GM18498 (cell line): Measurements from ENCODE around the gene FXYD7.
"Not testable (repeated sequence)": the region's sequence is repeated elsewhere in the genome, so short reads cannot be mapped to it uniquely, and the experiment has no call there.

Experiments
- ATAC-seq: cut with Tn5 transposase; IDR thresholded peaks from one replicate; pipeline ENCODE4 v1.9.1; 2021; ENCODE audit warnings: mild to moderate bottlenecking, moderate library complexity; ENCODE audit not compliant: unreplicated experiment

Gene FXYD7

GRCh38 chr19:35143231-35143715, at the start of gene FXYD7:
Gene FXYD7, plus strand, starts transcription at chr19:35143255. Its CDS starts 79 bp downstream, at chr19:35143334.
- ATAC-seq: no peak

- no peak for ATAC-seq
Measured at GRCh38 chr19:35093430-35093829, 49.6 kb upstream of the FXYD7 start.

- no peak for ATAC-seq
Measured at GRCh38 chr19:35093941-35094647, 49.0 kb upstream of the FXYD7 start.

- no peak for ATAC-seq
Measured at GRCh38 chr19:35094656-35095055, 48.4 kb upstream of the FXYD7 start.

GRCh38 chr19:35095667-35096368, 47.2 kb upstream of the FXYD7 start:
- ATAC-seq: no peak

GRCh38 chr19:35098413-35099049, 44.5 kb upstream of the FXYD7 start:
- ATAC-seq: no peak

- ATAC-seq: no peak
Measured at GRCh38 chr19:35099155-35099896, 43.7 kb upstream of the FXYD7 start.

GRCh38 chr19:35099897-35100275, 43.2 kb upstream of the FXYD7 start:
- no peak for ATAC-seq

GRCh38 chr19:35100588-35101533, 42.2 kb upstream of the FXYD7 start:
- ATAC-seq: no peak

GRCh38 chr19:35101949-35102348, 41.1 kb upstream of the FXYD7 start:
- ATAC-seq: not testable (repeated sequence)

- ATAC-seq: not testable (repeated sequence)
Measured at GRCh38 chr19:35103614-35104013, 39.4 kb upstream of the FXYD7 start.

- no peak for ATAC-seq
Measured at GRCh38 chr19:35104361-35104760, 38.7 kb upstream of the FXYD7 start.

GRCh38 chr19:35105047-35105410, 38.0 kb upstream of the FXYD7 start:
- no peak for ATAC-seq

- no peak for ATAC-seq
Measured at GRCh38 chr19:35105411-35106290, 37.4 kb upstream of the FXYD7 start.

- no peak for ATAC-seq
Measured at GRCh38 chr19:35106291-35106583, 36.8 kb upstream of the FXYD7 start.

GRCh38 chr19:35106898-35107541, 36.0 kb upstream of the FXYD7 start:
- ATAC-seq: no peak

GRCh38 chr19:35107545-35107944, 35.5 kb upstream of the FXYD7 start:
- ATAC-seq: no peak

GRCh38 chr19:35108730-35109129, 34.3 kb upstream of the FXYD7 start:
- no peak for ATAC-seq
